ENCODE measurements around the gene EFCAB10.

The EFCAB10 gene

DNA sequence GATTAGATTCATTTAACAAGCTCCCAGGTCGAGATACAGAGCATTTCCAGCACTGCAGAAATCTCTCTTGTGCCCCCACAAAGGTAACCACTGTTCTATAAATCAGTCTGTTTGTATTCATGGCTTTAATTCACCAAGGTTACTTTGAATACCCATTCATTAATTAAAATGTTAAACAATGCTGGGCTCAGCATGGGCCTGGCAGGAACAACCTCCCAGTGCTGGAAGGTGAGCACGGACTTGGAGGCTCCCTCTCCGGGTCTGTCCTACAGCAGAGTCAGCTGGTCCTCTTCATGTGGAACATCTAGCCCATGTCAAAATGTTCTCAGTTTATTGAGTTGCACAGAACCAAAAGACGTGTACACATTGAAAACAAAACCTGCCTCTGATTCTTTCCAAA is 15.6 kb upstream of the EFCAB10 start:
- H3K4me3 ChIP-seq (ENCODE audit: low read depth, low read length): no peak overlapping the region
- TF ChIP-seq, protein P1, sequence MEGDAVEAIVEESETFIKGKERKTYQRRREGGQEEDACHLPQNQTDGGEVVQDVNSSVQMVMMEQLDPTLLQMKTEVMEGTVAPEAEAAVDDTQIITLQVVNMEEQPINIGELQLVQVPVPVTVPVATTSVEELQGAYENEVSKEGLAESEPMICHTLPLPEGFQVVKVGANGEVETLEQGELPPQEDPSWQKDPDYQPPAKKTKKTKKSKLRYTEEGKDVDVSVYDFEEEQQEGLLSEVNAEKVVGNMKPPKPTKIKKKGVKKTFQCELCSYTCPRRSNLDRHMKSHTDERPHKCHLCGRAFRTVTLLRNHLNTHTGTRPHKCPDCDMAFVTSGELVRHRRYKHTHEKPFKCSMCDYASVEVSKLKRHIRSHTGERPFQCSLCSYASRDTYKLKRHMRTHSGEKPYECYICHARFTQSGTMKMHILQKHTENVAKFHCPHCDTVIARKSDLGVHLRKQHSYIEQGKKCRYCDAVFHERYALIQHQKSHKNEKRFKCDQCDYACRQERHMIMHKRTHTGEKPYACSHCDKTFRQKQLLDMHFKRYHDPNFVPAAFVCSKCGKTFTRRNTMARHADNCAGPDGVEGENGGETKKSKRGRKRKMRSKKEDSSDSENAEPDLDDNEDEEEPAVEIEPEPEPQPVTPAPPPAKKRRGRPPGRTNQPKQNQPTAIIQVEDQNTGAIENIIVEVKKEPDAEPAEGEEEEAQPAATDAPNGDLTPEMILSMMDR (IDR thresholded peaks at IDR 0.05; ENCODE audit: borderline replicate concordance, insufficient read depth, low read depth, low read length): no peak

DNA sequence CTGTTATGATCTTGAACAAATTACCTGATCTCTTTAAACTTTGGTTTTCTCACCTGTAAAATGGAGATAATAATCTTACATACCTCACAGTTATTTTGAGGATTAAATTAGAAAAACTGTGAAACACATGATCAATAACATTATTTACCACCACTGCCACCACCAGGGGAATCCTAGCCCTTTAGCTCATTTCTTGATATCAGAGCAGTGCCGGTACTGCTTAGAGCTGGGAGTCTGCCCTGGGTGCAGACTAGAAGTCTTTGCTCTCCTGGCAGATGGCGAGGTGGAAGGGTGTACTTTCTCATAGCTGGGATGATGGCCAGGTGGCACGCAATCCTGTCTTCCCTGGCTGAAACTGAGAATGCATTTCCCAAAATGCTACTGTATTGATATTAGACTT is 12.7 kb upstream of the EFCAB10 start:
- H3K4me3 ChIP-seq (ENCODE audit: low read depth, low read length): no peak overlapping the region
- TF ChIP-seq, protein P1 (IDR thresholded peaks at IDR 0.05; ENCODE audit: borderline replicate concordance, insufficient read depth, low read depth, low read length): peak; percentile 6; the same call in 1 of the 2 replicates

DNA sequence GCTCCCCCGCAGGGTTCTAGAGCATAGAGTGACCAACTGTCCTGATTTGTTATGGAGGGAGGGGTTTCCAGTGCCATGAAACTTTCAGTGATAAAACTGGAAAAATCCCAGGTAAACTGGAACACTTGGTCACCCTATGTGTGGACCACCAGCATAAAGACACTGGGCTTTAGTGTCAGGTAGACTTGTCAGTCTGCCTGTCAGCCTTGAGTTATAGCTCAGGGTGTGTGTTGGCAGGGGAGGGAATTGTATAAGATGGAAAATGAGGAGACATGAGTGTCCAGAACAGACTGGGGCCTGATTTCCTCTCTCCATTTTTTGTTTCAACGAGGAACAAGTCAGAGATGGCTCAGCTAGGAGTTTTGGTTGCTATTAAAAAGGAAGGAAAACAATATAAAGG is 10.2 kb upstream of the EFCAB10 start:
- TF ChIP-seq, protein P1 (IDR thresholded peaks at IDR 0.05; ENCODE audit: borderline replicate concordance, insufficient read depth, low read depth, low read length): no peak
- H3K4me3 ChIP-seq (ENCODE audit: low read depth, low read length): no peak overlapping the region

DNA sequence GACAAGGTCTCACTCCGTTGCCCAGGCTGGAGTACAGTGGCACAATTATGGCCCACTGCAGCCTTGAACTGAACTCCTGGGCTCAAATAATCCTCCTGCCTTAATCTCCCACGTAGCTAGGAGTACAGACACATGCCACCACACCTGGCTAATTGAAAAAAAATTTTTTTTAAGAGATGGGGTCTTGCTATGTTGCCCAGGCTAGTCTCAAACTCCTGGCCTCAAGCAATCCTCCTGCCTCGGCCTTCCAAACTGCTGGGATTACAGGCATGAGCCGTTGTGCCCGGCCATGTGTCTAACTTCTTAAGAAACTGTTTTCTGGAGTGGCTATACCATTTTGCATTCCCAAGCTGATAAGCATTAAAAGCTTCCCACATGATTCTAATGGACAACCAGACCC is 9.5 kb upstream of the EFCAB10 start:
- TF ChIP-seq, protein P1 (IDR thresholded peaks at IDR 0.05; ENCODE audit: borderline replicate concordance, insufficient read depth, low read depth, low read length): no peak
- H3K4me3 ChIP-seq (ENCODE audit: low read depth, low read length): no peak overlapping the region

DNA sequence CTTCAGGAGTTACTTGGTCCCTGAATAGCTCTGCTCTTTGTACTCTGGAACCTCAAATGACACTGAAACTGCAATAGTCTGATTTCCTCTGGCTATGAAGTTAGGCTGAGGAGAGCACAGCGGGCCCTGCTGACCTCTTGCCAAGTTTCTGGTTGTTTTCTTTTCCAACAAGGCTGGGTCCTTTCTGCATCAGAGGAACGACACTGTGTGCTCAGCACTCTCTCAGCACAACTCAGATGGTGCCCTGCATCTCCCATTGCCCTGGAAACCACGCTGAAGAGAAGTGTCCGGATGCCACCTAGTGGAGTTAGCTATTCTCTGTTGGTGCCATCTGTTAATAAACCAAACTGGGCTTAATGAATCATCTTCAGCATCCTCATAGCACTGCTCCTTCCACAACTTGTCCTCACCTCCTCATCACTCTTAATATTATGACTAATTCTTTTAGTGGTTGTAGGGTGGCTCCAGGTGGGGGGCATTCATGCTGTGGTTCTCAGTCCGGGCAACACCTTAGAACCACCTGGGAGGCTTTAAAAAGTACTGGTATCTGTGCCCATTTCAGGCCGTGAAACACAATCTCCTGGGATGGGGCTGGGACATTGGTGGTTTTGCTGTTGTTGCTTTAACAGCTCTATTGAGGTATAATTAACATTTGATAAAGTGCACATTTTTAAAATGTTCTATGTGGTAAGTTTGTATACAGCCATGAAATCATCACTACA is 8.2 kb upstream of the EFCAB10 start:
- H3K4me3 ChIP-seq (ENCODE audit: low read depth, low read length): no peak overlapping the region
- TF ChIP-seq, protein P1 (IDR thresholded peaks at IDR 0.05; ENCODE audit: borderline replicate concordance, insufficient read depth, low read depth, low read length): peak; percentile 70

DNA sequence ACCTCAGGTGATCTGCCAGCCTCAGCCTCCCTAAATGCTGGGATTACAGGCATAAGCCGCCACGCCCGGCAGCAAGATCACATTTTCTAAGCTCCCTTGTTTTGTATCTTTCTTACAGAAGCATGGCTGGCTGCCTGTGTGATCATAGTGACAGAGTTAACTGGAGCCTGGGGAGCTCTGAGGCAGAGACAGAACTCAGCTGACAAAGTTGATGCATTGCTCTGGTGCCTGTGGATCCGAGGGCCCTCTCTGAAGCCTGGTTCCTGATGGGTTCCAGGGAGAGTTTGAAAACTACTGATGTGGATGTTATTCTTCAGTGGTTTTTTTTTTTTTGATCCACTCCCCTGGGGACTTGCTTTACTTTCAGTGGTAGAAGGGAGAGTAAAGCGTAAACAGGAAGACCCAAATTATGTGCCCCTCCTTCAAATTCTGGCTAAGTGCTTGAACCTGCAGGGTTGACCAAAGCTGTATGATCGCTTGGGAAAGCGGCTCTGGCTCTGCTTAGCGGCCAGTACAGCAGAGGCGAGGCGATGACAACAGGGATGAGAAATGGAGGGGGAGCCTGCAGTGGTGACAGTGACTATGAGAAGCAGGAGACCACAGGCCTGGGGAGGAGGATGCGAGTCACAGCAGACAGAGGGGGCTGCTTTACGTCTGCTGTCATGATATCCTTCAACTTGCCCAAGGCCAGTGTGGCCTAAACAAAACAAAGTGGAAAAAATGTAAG is 6.8 kb upstream of the EFCAB10 start:
- TF ChIP-seq, protein P1 (IDR thresholded peaks at IDR 0.05; ENCODE audit: borderline replicate concordance, insufficient read depth, low read depth, low read length): no peak
- no peak overlapping the region for H3K4me3 ChIP-seq (ENCODE audit: low read depth, low read length)

Data from GM12875 (cell line).